ENCODE measurements around the gene MUCL3. TPM values are rescaled to one million over a fixed set of nuclear protein-coding genes. Genes with fewer than 3 reads are reported as not detected.

Gene MUCL3
- total and polyA plus RNA-seq, 2 of the 8 experiments (the other 6 are each of a cell fraction or from before 2014, with no cell fraction given) = 0.15 to 0.37 TPM

DNA sequence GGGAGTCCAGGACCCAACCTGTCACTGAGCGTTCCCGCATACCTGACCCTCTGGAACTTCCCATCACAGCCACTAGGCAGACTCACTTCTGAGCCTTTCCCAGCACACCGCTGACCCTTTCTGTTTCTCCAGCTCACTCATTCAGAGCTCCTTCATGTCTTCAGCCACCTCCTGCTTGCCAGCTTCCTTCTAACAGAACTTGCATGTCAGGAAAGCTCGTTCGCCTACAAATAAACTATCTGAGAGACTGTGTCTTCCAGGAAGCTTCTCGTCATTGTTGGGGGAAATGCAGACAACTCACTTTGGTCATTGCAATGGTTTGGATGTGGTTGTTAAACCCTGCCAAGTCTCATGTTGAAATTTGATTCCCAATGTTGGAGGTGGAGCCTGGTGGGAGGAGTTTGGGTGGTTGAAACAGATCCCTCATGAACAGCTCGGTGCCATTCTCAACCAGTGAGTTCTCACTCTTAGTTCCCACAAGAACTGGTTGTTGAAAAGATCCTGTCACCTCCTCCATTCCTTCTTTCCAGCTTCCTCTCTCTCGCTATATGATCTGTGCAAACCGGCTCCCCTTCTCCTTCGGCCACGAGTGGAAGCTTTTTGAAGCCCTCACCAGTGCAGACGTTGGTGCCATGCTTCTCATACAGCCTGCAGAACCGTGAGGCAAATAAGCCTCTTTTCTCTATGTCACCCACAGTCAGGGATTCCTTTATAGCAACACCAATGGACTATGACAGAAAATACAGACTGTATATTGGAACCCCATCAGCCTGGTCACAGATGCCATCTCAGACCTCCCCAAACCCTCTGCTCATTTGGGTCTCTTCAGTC is 41.4 kb downstream of the MUCL3 start:
- H3K79me2 ChIP-seq (ENCODE audit: control insufficient read depth in 1 of 2, insufficient read depth in 2 of 2, low read length in 2 of 2) = no peaks in the 10 kb centered on the region
- H2AFZ ChIP-seq (ENCODE audit: low read length) = peak overlapping the region; percentile 99
- H4K91ac ChIP-seq (replicated peaks; ENCODE audit: insufficient read length, low read length) = no peak overlapping the region
- no peak overlapping the region for H2BK5ac ChIP-seq (ENCODE audit: low read depth, low read length)
- H3K23ac ChIP-seq (ENCODE audit: insufficient read length) = no peak overlapping the region
- DNase-seq (ENCODE audit: low read depth in 1 of 2, low spot score in 2 of 2) (peak in 1 of 2 experiments; percentile 68), FAIRE-seq (peak; percentile 89)
- no peak overlapping the region for H3K4ac ChIP-seq (replicated peaks; ENCODE audit: insufficient read length, low read depth, low read length)
- H3K4me3 ChIP-seq (ENCODE audit: extremely low read depth in 1 of 4, insufficient read depth in 2 of 4, low read depth in 3 of 4, low read length in 4 of 4) = peak overlapping the region in 3 of 4 experiments; percentile 3 to 47 (median 6); a peak in 4 of 8 replicates
- H3K4me2 ChIP-seq (ENCODE audit: insufficient read depth in 1 of 2, low read depth in 2 of 2, low read length in 2 of 2) = peak overlapping the region; percentile 58 to 61
- H4K5ac ChIP-seq (ENCODE audit: insufficient read length, low read depth, low read length) = no peak overlapping the region
- no peak overlapping the region for H2AK5ac ChIP-seq (ENCODE audit: low read depth, low read length)
- no peaks in the 10 kb centered on the region for H4K20me1 ChIP-seq (replicated peaks in 1 of 2; ENCODE audit: control insufficient read depth in 1 of 2, insufficient read depth in 2 of 2, low read length in 2 of 2)
- no peak overlapping the region for H2BK12ac ChIP-seq (ENCODE audit: low read depth, low read length)
- ChIA-PET CTCF (ENCODE audit: partially characterized antibody) (interaction anchor here (0.7 to 2.1 kb wide), 27 partner anchors 8 to 384 kb away, joined by 3 to 21 read pairs (median 4); partner anchors contain the start of genes MUCL3 and VARS2), POLR2A (ENCODE audit: partially characterized antibody) (interaction anchor here (1.1 to 1.2 kb wide), 4 partner anchors 28 to 73 kb away, joined by 3 to 4 read pairs (median 3); partner anchors contain the start of gene MUC22)
- H3K18ac ChIP-seq (ENCODE audit: extremely low read depth, low read length) = no peak overlapping the region
- H3K79me1 ChIP-seq (ENCODE audit: low read depth, low read length) = no peaks in the 10 kb centered on the region
- H3K9ac ChIP-seq (replicated peaks in 1 of 4; ENCODE audit: extremely low read depth in 1 of 4, low read depth in 3 of 4, low read length in 3 of 4) = no peak overlapping the region
- H3K36me3 ChIP-seq (ENCODE audit: control insufficient read depth in 2 of 4, insufficient read depth in 4 of 4, low read length in 3 of 4) = no peaks in the 10 kb centered on the region
- H3K14ac ChIP-seq (ENCODE audit: insufficient read length) = no peak overlapping the region
- no peaks in the 10 kb centered on the region for H3K27me3 ChIP-seq (replicated peaks in 1 of 4; ENCODE audit: control insufficient read depth in 3 of 4, extremely low read depth in 1 of 4, insufficient read depth in 3 of 4, low read length in 3 of 4)
- no peak overlapping the region for H3K56ac ChIP-seq (replicated peaks; ENCODE audit: insufficient read length, low read depth, low read length)
- no peak overlapping the region for H2BK120ac ChIP-seq (replicated peaks; ENCODE audit: low read depth, low read length)
- no peak overlapping the region; the same call in 1 of the 2 replicates for H2BK15ac ChIP-seq (ENCODE audit: low read length)
- WGBS, 2 experiments (ENCODE audit: extremely low coverage in 1 of 2, insufficient coverage in 1 of 2, insufficient read length in 1 of 2, insufficient replicate concordance in 2 of 2, low coverage in 1 of 2, low lambda C conversion rate in 2 of 2, missing lambda C conversion rate in 1 of 2) = 53% methylated on average over 13 of the region's 13 CpGs; no CpG with 5 or more reads in 1 of the 2 experiments
- H3K4me1 ChIP-seq (replicated peaks in 1 of 4; ENCODE audit: control insufficient read depth in 3 of 4, insufficient read depth in 4 of 4, low read length in 3 of 4) = peaks cover 0 to 2% (median 0%) of the 10 kb centered on the region in 4 experiments; a peak in 1 of 7 replicates
- no peaks in the 10 kb centered on the region for H3K9me3 ChIP-seq (ENCODE audit: insufficient read depth in 2 of 2, low read depth in 1 of 2, low read length in 1 of 2)
- no peaks in the 10 kb centered on the region for H3K23me2 ChIP-seq (ENCODE audit: low read depth, low read length)
- no peak overlapping the region for H4K8ac ChIP-seq (ENCODE audit: extremely low read depth, insufficient read depth, low read length)
- H2BK20ac ChIP-seq (ENCODE audit: low read length) = no peak overlapping the region
- no peak overlapping the region for H3K27ac ChIP-seq (ENCODE audit: low read depth, low read length)
- no peak for TF ChIP-seq FOSL1 (IDR thresholded peaks at IDR 0.05; ENCODE audit: insufficient read depth, low read depth, low read length)
- TF ChIP-seq RFX5 (IDR thresholded peaks at IDR 0.05; ENCODE audit: borderline replicate concordance, low read depth, low read length) = 0 out of 2 replicates have a peak, but pooled peaks have one; percentile 6
- no peak for TF ChIP-seq SP2 (IDR thresholded peaks at IDR 0.05; ENCODE audit: low read length)
- no peak for TF ChIP-seq PHF8 (conservative IDR thresholded peaks at IDR 0.05; ENCODE audit: low read depth, low read length)
- TF ChIP-seq CBX8 (IDR thresholded peaks at IDR 0.05; ENCODE audit: borderline replicate concordance, low read depth, low read length) = no peak
- no peak for TF ChIP-seq ATF2 (IDR thresholded peaks at IDR 0.05; ENCODE audit: low read length)
- TF ChIP-seq TAF1 (IDR thresholded peaks at IDR 0.05; ENCODE audit: low read depth, low read length) = 0 out of 2 replicates have a peak, but pooled peaks have one; percentile 14
- TF ChIP-seq ASH2L (IDR thresholded peaks at IDR 0.05; ENCODE audit: low read length) = peak; percentile 46
- TF ChIP-seq CHD1 (IDR thresholded peaks at IDR 0.05; ENCODE audit: low read depth, low read length) = no peak
- TF ChIP-seq, protein P1, sequence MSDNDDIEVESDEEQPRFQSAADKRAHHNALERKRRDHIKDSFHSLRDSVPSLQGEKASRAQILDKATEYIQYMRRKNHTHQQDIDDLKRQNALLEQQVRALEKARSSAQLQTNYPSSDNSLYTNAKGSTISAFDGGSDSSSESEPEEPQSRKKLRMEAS (IDR thresholded peaks at IDR 0.05) = no peak

Measured in H1 (cell line).